ENCODE data around the gene KNCN.

Gene KNCN

GRCh38 chr1:46523496-46524353 lies 27.7 kb downstream of the KNCN start:
- peaks cover 27% of the 10 kb centered on the region for H3K27me3 Mint-ChIP-seq
- H3K4me1 Mint-ChIP-seq = peaks cover 15% of the 10 kb centered on the region
- H3K27ac Mint-ChIP-seq (ENCODE audit: low read depth) = no peak overlapping the region
- no peaks in the 10 kb centered on the region for H3K9me3 Mint-ChIP-seq
- H3K4me3 Mint-ChIP-seq = no peak overlapping the region
- H3K36me3 Mint-ChIP-seq (ENCODE audit: insufficient read depth) = no peaks in the 10 kb centered on the region
- ATAC-seq (replicated peaks; ENCODE audit: extremely low read depth, poor library complexity, severe bottlenecking) (no peak), DNase-seq (ENCODE audit: low spot score in 2 of 2) (no peak)

- H3K27me3 Mint-ChIP-seq = peaks cover 24% of the 10 kb centered on the region
- peaks cover 15% of the 10 kb centered on the region for H3K4me1 Mint-ChIP-seq
- H3K36me3 Mint-ChIP-seq (ENCODE audit: insufficient read depth) = no peaks in the 10 kb centered on the region
- H3K27ac Mint-ChIP-seq (ENCODE audit: low read depth) = no peak overlapping the region
- DNase-seq (ENCODE audit: low spot score in 2 of 2) (no peak), ATAC-seq (replicated peaks; ENCODE audit: extremely low read depth, poor library complexity, severe bottlenecking) (no peak)
- no peak overlapping the region for H3K4me3 Mint-ChIP-seq
- H3K9me3 Mint-ChIP-seq = no peaks in the 10 kb centered on the region
These were observed 28.5 kb downstream of the KNCN start for GRCh38 chr1:46522969-46523320.

GRCh38 chr1:46522184-46522968 lies 29.1 kb downstream of the KNCN start:
- DNase-seq (ENCODE audit: low spot score in 2 of 2) (no peak), ATAC-seq (replicated peaks; ENCODE audit: extremely low read depth, poor library complexity, severe bottlenecking) (no peak)
- no peak overlapping the region for H3K4me3 Mint-ChIP-seq
- H3K4me1 Mint-ChIP-seq = peaks cover 15% of the 10 kb centered on the region
- no peaks in the 10 kb centered on the region for H3K9me3 Mint-ChIP-seq
- no peaks in the 10 kb centered on the region for H3K36me3 Mint-ChIP-seq (ENCODE audit: insufficient read depth)
- H3K27ac Mint-ChIP-seq (ENCODE audit: low read depth) = no peak overlapping the region
- H3K27me3 Mint-ChIP-seq = peaks cover 24% of the 10 kb centered on the region

GRCh38 chr1:46521414-46521813 lies 30.0 kb downstream of the KNCN start:
- Mint-ChIP-seq H3K27ac (ENCODE audit: low read depth) (no peak overlapping the region), H3K4me3 (no peak overlapping the region), H3K4me1 (peaks cover 15% of the 10 kb centered on the region), H3K36me3 (ENCODE audit: insufficient read depth) (no peaks in the 10 kb centered on the region), H3K9me3 (no peaks in the 10 kb centered on the region), H3K27me3 (peaks cover 33% of the 10 kb centered on the region)
- DNase-seq (ENCODE audit: low spot score in 2 of 2) (no peak), ATAC-seq (replicated peaks; ENCODE audit: extremely low read depth, poor library complexity, severe bottlenecking) (no peak)

GRCh38 chr1:46520063-46520911 lies 31.2 kb downstream of the KNCN start:
- no peaks in the 10 kb centered on the region for H3K36me3 Mint-ChIP-seq (ENCODE audit: insufficient read depth)
- H3K4me1 Mint-ChIP-seq = peaks cover 15% of the 10 kb centered on the region
- no peak overlapping the region for H3K27ac Mint-ChIP-seq (ENCODE audit: low read depth)
- DNase-seq (ENCODE audit: low spot score in 2 of 2) (no peak), ATAC-seq (replicated peaks; ENCODE audit: extremely low read depth, poor library complexity, severe bottlenecking) (no peak)
- H3K9me3 Mint-ChIP-seq = no peaks in the 10 kb centered on the region
- H3K27me3 Mint-ChIP-seq = peaks cover 36% of the 10 kb centered on the region
- no peak overlapping the region for H3K4me3 Mint-ChIP-seq

GRCh38 chr1:46519209-46519608 lies 32.2 kb downstream of the KNCN start:
- H3K9me3 Mint-ChIP-seq = no peaks in the 10 kb centered on the region
- DNase-seq (ENCODE audit: low spot score in 2 of 2) = no peak
- no peak overlapping the region for H3K4me3 Mint-ChIP-seq
- no peak overlapping the region for H3K27ac Mint-ChIP-seq (ENCODE audit: low read depth)
- peaks cover 28% of the 10 kb centered on the region for H3K27me3 Mint-ChIP-seq
- H3K36me3 Mint-ChIP-seq (ENCODE audit: insufficient read depth) = no peaks in the 10 kb centered on the region
- ATAC-seq (replicated peaks; ENCODE audit: extremely low read depth, poor library complexity, severe bottlenecking) = no peak
- H3K4me1 Mint-ChIP-seq = peaks cover 15% of the 10 kb centered on the region

GRCh38 chr1:46517932-46518498 lies 33.4 kb downstream of the KNCN start:
- H3K27ac Mint-ChIP-seq (ENCODE audit: low read depth) = no peak overlapping the region

GRCh38 chr1:46517010-46517600 lies 34.3 kb downstream of the KNCN start:
- peaks cover 41% of the 10 kb centered on the region for H3K27me3 Mint-ChIP-seq
- H3K9me3 Mint-ChIP-seq = no peaks in the 10 kb centered on the region
- H3K4me1 Mint-ChIP-seq = peaks cover 9% of the 10 kb centered on the region
- no peak overlapping the region for H3K4me3 Mint-ChIP-seq
- DNase-seq (ENCODE audit: low spot score in 2 of 2) = no peak
- ATAC-seq (replicated peaks; ENCODE audit: extremely low read depth, poor library complexity, severe bottlenecking) = no peak
- no peak overlapping the region for H3K27ac Mint-ChIP-seq (ENCODE audit: low read depth)
- H3K36me3 Mint-ChIP-seq (ENCODE audit: insufficient read depth) = no peaks in the 10 kb centered on the region

More at GRCh38 chr1:46517932-46518498, 33.4 kb downstream of the KNCN start:
- no peak for ATAC-seq (replicated peaks; ENCODE audit: extremely low read depth, poor library complexity, severe bottlenecking)
- Mint-ChIP-seq H3K9me3 (no peaks in the 10 kb centered on the region), H3K4me3 (no peak overlapping the region), H3K4me1 (peaks cover 15% of the 10 kb centered on the region), H3K36me3 (ENCODE audit: insufficient read depth) (no peaks in the 10 kb centered on the region), H3K27me3 (peaks cover 32% of the 10 kb centered on the region)
- no peak for DNase-seq (ENCODE audit: low spot score in 2 of 2)

- Mint-ChIP-seq H3K4me1 (peaks cover 2% of the 10 kb centered on the region), H3K4me3 (no peak overlapping the region), H3K36me3 (ENCODE audit: insufficient read depth) (no peaks in the 10 kb centered on the region), H3K27me3 (peaks cover 48% of the 10 kb centered on the region), H3K27ac (ENCODE audit: low read depth) (no peak overlapping the region), H3K9me3 (no peaks in the 10 kb centered on the region)
- no peak for ATAC-seq (replicated peaks; ENCODE audit: extremely low read depth, poor library complexity, severe bottlenecking)
- no peak for DNase-seq (ENCODE audit: low spot score in 2 of 2)
These were observed 35.1 kb downstream of the KNCN start for GRCh38 chr1:46516200-46516950.

GRCh38 chr1:46515576-46515975 lies 35.9 kb downstream of the KNCN start:
- peaks cover 48% of the 10 kb centered on the region for H3K27me3 Mint-ChIP-seq
- no peaks in the 10 kb centered on the region for H3K4me1 Mint-ChIP-seq

GRCh38 chr1:46513536-46513935 lies 37.9 kb downstream of the KNCN start:
- no peaks in the 10 kb centered on the region for H3K9me3 Mint-ChIP-seq
- H3K27ac Mint-ChIP-seq (ENCODE audit: low read depth) = no peak overlapping the region
- no peaks in the 10 kb centered on the region for H3K4me1 Mint-ChIP-seq
- H3K36me3 Mint-ChIP-seq (ENCODE audit: insufficient read depth) = no peaks in the 10 kb centered on the region
- peaks cover 48% of the 10 kb centered on the region for H3K27me3 Mint-ChIP-seq
- no peak overlapping the region for H3K4me3 Mint-ChIP-seq
- DNase-seq (ENCODE audit: low spot score in 2 of 2) (no peak), ATAC-seq (replicated peaks; ENCODE audit: extremely low read depth, poor library complexity, severe bottlenecking) (no peak)

More at GRCh38 chr1:46515576-46515975, 35.9 kb downstream of the KNCN start:
- Mint-ChIP-seq H3K36me3 (ENCODE audit: insufficient read depth) (no peaks in the 10 kb centered on the region), H3K4me3 (no peak overlapping the region), H3K9me3 (no peaks in the 10 kb centered on the region), H3K27ac (ENCODE audit: low read depth) (no peak overlapping the region)
- no peak for DNase-seq (ENCODE audit: low spot score in 2 of 2)
- no peak for ATAC-seq (replicated peaks; ENCODE audit: extremely low read depth, poor library complexity, severe bottlenecking)

Data from central memory CD8-positive, alpha-beta T cell (primary cell).